IMR-90 (cell line): ENCODE results near the gene TMEM72. TPM values are rescaled to one million over a fixed set of nuclear protein-coding genes. Genes with fewer than 3 reads are reported as not detected.

Experiments used
- ATAC-seq: fragments of 200-7000 bp; cut with Tn5 transposase; 2 replicates; pipeline ENCODE4 v1.9.1; 2020; ENCODE audit warnings: low read depth, mild to moderate bottlenecking, moderate library complexity
- BruUV-seq: library from RNA; stranded (reverse); fragments of 400-500 nt; replicated peaks from 2 replicates; lab custom pipeline; 2021; lab: Mats Ljungman, UMichigan
- CTCF ChIA-PET: fragments of 300-600 bp; formaldehyde crosslinking; extraction: SDS; loops from one replicate; lab custom pipeline; 2021; ENCODE audit warnings: antibody characterized with exemption; lab: Yijun Ruan, JAX
- POLR2A ChIA-PET: fragments of 300-600 bp; sonication (Branson Sonifier 250); formaldehyde crosslinking; loops from one replicate; lab custom pipeline; 2022; ENCODE audit warnings: antibody characterized with exemption; ENCODE audit not compliant: unreplicated experiment; lab: Charles Lee
- DNase-seq: peaks from one replicate; pipeline ENCODE4 v3.0.0; 2013
- H2AFZ ChIP-seq: replicated peaks from 2 replicates; pipeline ENCODE3; 2013; ENCODE audit warnings: low read length, mild to moderate bottlenecking; ENCODE audit not compliant: poor library complexity
- H2AK5ac ChIP-seq: 2 replicates; pipeline ENCODE4 v1.6.1; 2013; ENCODE audit warnings: low read depth, low read length, inconsistent platforms
- H2AK9ac ChIP-seq: replicated peaks from 2 replicates; pipeline ENCODE3; 2013; ENCODE audit warnings: mild to moderate bottlenecking, low read depth, low read length, moderate library complexity; ENCODE audit not compliant: poor library complexity
- H2BK120ac ChIP-seq: 2 replicates; pipeline ENCODE4 v1.6.1; 2013; ENCODE audit warnings: low read depth, low read length, inconsistent platforms
- H2BK15ac ChIP-seq: 3 replicates; pipeline ENCODE4 v1.6.1; 2013; ENCODE audit warnings: low read depth, low read length, inconsistent platforms
- H2BK20ac ChIP-seq: 2 replicates; pipeline ENCODE4 v1.6.1; 2013; ENCODE audit warnings: low read depth, mild to moderate bottlenecking, inconsistent platforms, low read length, moderate library complexity
- H2BK5ac ChIP-seq: 2 replicates; pipeline ENCODE4 v1.6.1; 2013; ENCODE audit warnings: mild to moderate bottlenecking, low read depth, low read length, inconsistent platforms; ENCODE audit not compliant: poor library complexity, severe bottlenecking
- H3K14ac ChIP-seq: replicated peaks from 2 replicates; pipeline ENCODE4 v1.6.1; 2013; ENCODE audit warnings: low read depth, low read length, inconsistent platforms
- H3K18ac ChIP-seq: 2 replicates; pipeline ENCODE4 v1.6.1; 2013; ENCODE audit warnings: low read depth, low read length, control low read depth
- H3K23ac ChIP-seq: 2 replicates; pipeline ENCODE4 v1.6.1; 2013; ENCODE audit warnings: low read depth, low read length, inconsistent platforms
- H3K27ac ChIP-seq: 2 replicates; pipeline ENCODE4 v1.5.1; 2013; ENCODE audit warnings: mild to moderate bottlenecking, control low read depth, low read length; ENCODE audit not compliant: insufficient read depth
- H3K27me3 ChIP-seq: 2 replicates; pipeline ENCODE4 v1.6.1; 2013; ENCODE audit warnings: low read length; ENCODE audit not compliant: control insufficient read depth, insufficient read depth
- H3K36me3 ChIP-seq: 2 replicates; pipeline ENCODE4 v1.6.1; 2013; ENCODE audit warnings: low read length, mixed read lengths; ENCODE audit not compliant: control insufficient read depth, insufficient read depth
- H3K4ac ChIP-seq: 2 replicates; pipeline ENCODE4 v1.6.1; 2013; ENCODE audit warnings: low read depth, low read length, inconsistent platforms
- H3K4me1 ChIP-seq: 2 replicates; pipeline ENCODE4 v1.6.1; 2013; ENCODE audit warnings: low read length, mixed read lengths; ENCODE audit not compliant: control insufficient read depth, insufficient read depth
- H3K4me2 ChIP-seq: 2 replicates; pipeline ENCODE4 v1.6.1; 2013; ENCODE audit warnings: low read depth, mild to moderate bottlenecking, control low read depth, low read length, moderate library complexity
- H3K4me3 ChIP-seq: 2 replicates; pipeline ENCODE4 v1.5.1; 2013; ENCODE audit warnings: low read depth, mild to moderate bottlenecking, control low read depth, low read length, moderate library complexity; ENCODE audit not compliant: insufficient read depth
- H3K56ac ChIP-seq: 2 replicates; pipeline ENCODE4 v1.6.1; 2013; ENCODE audit warnings: low read length, inconsistent platforms; ENCODE audit not compliant: insufficient read depth; ENCODE audit errors: extremely low read depth
- H3K79me1 ChIP-seq, 2 experiments: 2 replicates each; pipeline ENCODE4 v1.6.1; 2013; ENCODE audit warnings: low read length in 2 of 2, inconsistent platforms in 1 of 2, low read depth in 1 of 2
- H3K9ac ChIP-seq: 2 replicates; pipeline ENCODE4 v1.6.1; 2013; ENCODE audit warnings: low read depth, low read length, control low read depth
- H3K9me1 ChIP-seq: 2 replicates; pipeline ENCODE4 v1.6.1; 2013; ENCODE audit warnings: low read length, inconsistent platforms; ENCODE audit not compliant: insufficient read depth
- H3K9me3 ChIP-seq: 2 replicates; pipeline ENCODE4 v1.6.1; 2013; ENCODE audit warnings: low read length; ENCODE audit not compliant: control insufficient read depth, insufficient read depth
- H4K20me1 ChIP-seq: 2 replicates; pipeline ENCODE4 v1.6.1; 2013; ENCODE audit warnings: low read length, inconsistent platforms; ENCODE audit not compliant: insufficient read depth
- H4K5ac ChIP-seq: 2 replicates; pipeline ENCODE4 v1.6.1; 2013; ENCODE audit warnings: mild to moderate bottlenecking, low read depth, low read length, control low read depth
- H4K8ac ChIP-seq, 2 experiments: 2 replicates each; pipeline ENCODE4 v1.6.1; 2013; ENCODE audit warnings: low read depth in 2 of 2, low read length in 2 of 2, control low read depth in 1 of 2, inconsistent platforms in 1 of 2
- H4K91ac ChIP-seq: 2 replicates; pipeline ENCODE4 v1.6.1; 2013; ENCODE audit warnings: low read depth, low read length, inconsistent platforms; ENCODE audit not compliant: insufficient read depth
- BHLHE40 ChIP-seq: fragments of 150-350 bp; IDR thresholded peaks from 2 replicates; pipeline ENCODE4 v1.6.1; 2016; ENCODE audit warnings: mild to moderate bottlenecking, low read depth, low read length
- CEBPB ChIP-seq: IDR thresholded peaks from 2 replicates; pipeline ENCODE4 v1.6.1; 2012; ENCODE audit warnings: low read depth, low read length, improper control_type of control experiment
- ELK1 ChIP-seq: fragments of 150-350 bp; IDR thresholded peaks from 2 replicates; pipeline ENCODE4 v1.6.1; 2016; ENCODE audit warnings: low read depth, mild to moderate bottlenecking, low read length, moderate library complexity, borderline replicate concordance
- MAFK ChIP-seq: IDR thresholded peaks from 2 replicates; pipeline ENCODE4 v1.6.1; 2012; ENCODE audit warnings: low read depth, low read length, improper control_type of control experiment
- MAZ ChIP-seq: IDR thresholded peaks from 2 replicates; pipeline ENCODE4 v1.6.1; 2012; ENCODE audit warnings: low read depth, mild to moderate bottlenecking, low read length, improper control_type of control experiment, moderate library complexity, borderline replicate concordance
- NFE2L2 ChIP-seq: fragments of 150-350 bp; IDR thresholded peaks from 2 replicates; pipeline ENCODE4 v1.6.1; 2016; ENCODE audit warnings: low read depth, mild to moderate bottlenecking, low read length
- WGBS, 2 experiments: methylation state at CpG; one replicate each; pipeline versions ENCODE4 v1.1.5 to v1.1.7; 2013; ENCODE audit warnings: missing lambda C conversion rate in 2 of 2; ENCODE audit not compliant: insufficient read length in 1 of 2; ENCODE audit errors: extremely low coverage in 2 of 2; 5-methylcytosine and 5-hydroxymethylcytosine counted together
- dilution Hi-C: fragments of 300-500 bp; cut with HindIII; formaldehyde crosslinking; loops from one replicate; pipeline ENCODE4 v1.14.3; 2018; ENCODE audit warnings: low sequenced_read_pairs; ENCODE audit not compliant: unreplicated experiment
- in situ Hi-C: fragments of 300-500 bp; cut with MboI; formaldehyde crosslinking; loops from 3 replicates; pipeline ENCODE4 v1.14.3; 2019; ENCODE audit warnings: low sequenced_read_pairs, inconsistent platforms, mixed read lengths
- intact Hi-C: fragments of 100-400 bp; cut with micrococcal nuclease; formaldehyde crosslinking; loops from 2 replicates; pipeline ENCODE4 v1.10.0; 2022
- polyA plus RNA-seq, 3 experiments: library from polyadenylated mRNA; depleted of rRNA; stranded (reverse); fragments of >200 nt; gene quantifications; 2 replicates each; pipeline ENCODE4 v1.2.3, GENCODE V29; 2012; ENCODE audit warnings: low replicate concordance in 1 of 3
- total RNA-seq: library from RNA; depleted of rRNA; stranded (reverse); fragments of >200 nt; gene quantifications from 2 replicates; pipeline ENCODE4 v1.2.3, GENCODE V29; 2012
- TF ChIP-seq, protein P1 (sequence below): fragments of 150-350 bp; IDR thresholded peaks from 2 replicates; pipeline ENCODE4 v1.6.1; 2017; ENCODE audit warnings: mild to moderate bottlenecking, antibody characterized with exemption, low read length, low read depth
- TF ChIP-seq, protein P2 (sequence below): conservative IDR thresholded peaks from 2 replicates; pipeline ENCODE4 v1.5.1; 2012; ENCODE audit warnings: mild to moderate bottlenecking, low read depth, low read length, improper control_type of control experiment

The TMEM72 gene
- total and polyA plus RNA-seq, 2 of the 4 experiments (the other 2 are of a cell fraction): not detected

DNA sequence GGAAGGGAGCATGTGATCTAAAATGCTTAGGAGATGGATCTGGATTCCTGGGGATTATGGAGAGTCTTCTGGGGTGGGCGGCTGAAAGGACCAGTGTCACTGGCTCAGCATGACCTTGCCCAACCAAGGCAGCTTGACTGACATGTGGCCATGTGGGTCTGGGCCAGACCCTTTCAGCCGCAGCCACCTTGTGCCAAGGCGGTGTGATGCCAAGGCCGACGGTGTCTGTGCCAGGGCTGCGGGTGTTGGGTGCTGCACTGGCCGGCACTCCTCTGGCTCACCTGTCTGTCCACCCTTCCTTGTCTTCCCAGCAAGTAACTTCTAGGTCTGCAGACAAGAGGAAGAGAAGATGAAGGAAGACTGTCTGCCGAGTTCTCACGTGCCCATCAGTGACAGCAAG lies 58.7 kb downstream of the TMEM72 start:
- no peak overlapping the region for H2AK9ac ChIP-seq
- no peak overlapping the region for H3K4ac ChIP-seq
- dilution Hi-C loops: no loop called here
- H3K4me1 ChIP-seq: peaks cover 27% of the 10 kb centered on the region
- no peak overlapping the region for H4K5ac ChIP-seq
- H2AK5ac ChIP-seq: no peak overlapping the region
- H2BK120ac ChIP-seq: no peak overlapping the region
- no peak overlapping the region for H3K18ac ChIP-seq
- H3K4me3 ChIP-seq: no peak overlapping the region
- H3K14ac ChIP-seq: no peak overlapping the region
- no peak overlapping the region for H2AFZ ChIP-seq
- ATAC-seq: no peak
- no peak overlapping the region for H4K8ac ChIP-seq
- no peak overlapping the region for H2BK15ac ChIP-seq
- in situ Hi-C loops: no loop called here
- no peak overlapping the region for H4K91ac ChIP-seq
- H3K9me3 ChIP-seq: no peaks in the 10 kb centered on the region
- no peak for DNase-seq
- H3K36me3 ChIP-seq: peaks cover 10% of the 10 kb centered on the region; the same call in 1 of the 2 replicates
- WGBS, 2 experiments: 100% methylated on average over 1 of the region's 9 CpGs; no CpG with 5 or more reads in 1 of the 2 experiments
- H3K4me2 ChIP-seq: no peak overlapping the region
- H3K79me1 ChIP-seq: peaks cover 0 to 21% of the 10 kb centered on the region in 2 experiments; a peak in 1 of 4 replicates
- no TSS peak for BruUV-seq
- H3K27me3 ChIP-seq: no peaks in the 10 kb centered on the region
- no peak overlapping the region for H2BK20ac ChIP-seq
- no peak overlapping the region for H3K9ac ChIP-seq
- H3K56ac ChIP-seq: no peak overlapping the region
- H3K23ac ChIP-seq: no peak overlapping the region
- no peak overlapping the region for H2BK5ac ChIP-seq
- TF ChIP-seq MAFK (no peak), BHLHE40 (no peak), CEBPB (no peak), NFE2L2 (no peak), MAZ (no peak), ELK1 (no peak)
- TF ChIP-seq, protein P1, sequence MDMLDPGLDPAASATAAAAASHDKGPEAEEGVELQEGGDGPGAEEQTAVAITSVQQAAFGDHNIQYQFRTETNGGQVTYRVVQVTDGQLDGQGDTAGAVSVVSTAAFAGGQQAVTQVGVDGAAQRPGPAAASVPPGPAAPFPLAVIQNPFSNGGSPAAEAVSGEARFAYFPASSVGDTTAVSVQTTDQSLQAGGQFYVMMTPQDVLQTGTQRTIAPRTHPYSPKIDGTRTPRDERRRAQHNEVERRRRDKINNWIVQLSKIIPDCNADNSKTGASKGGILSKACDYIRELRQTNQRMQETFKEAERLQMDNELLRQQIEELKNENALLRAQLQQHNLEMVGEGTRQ: no peak
- TF ChIP-seq, protein P2, sequence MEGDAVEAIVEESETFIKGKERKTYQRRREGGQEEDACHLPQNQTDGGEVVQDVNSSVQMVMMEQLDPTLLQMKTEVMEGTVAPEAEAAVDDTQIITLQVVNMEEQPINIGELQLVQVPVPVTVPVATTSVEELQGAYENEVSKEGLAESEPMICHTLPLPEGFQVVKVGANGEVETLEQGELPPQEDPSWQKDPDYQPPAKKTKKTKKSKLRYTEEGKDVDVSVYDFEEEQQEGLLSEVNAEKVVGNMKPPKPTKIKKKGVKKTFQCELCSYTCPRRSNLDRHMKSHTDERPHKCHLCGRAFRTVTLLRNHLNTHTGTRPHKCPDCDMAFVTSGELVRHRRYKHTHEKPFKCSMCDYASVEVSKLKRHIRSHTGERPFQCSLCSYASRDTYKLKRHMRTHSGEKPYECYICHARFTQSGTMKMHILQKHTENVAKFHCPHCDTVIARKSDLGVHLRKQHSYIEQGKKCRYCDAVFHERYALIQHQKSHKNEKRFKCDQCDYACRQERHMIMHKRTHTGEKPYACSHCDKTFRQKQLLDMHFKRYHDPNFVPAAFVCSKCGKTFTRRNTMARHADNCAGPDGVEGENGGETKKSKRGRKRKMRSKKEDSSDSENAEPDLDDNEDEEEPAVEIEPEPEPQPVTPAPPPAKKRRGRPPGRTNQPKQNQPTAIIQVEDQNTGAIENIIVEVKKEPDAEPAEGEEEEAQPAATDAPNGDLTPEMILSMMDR: no peak
- peaks cover 6% of the 10 kb centered on the region for H3K9me1 ChIP-seq
- no peaks in the 10 kb centered on the region for H4K20me1 ChIP-seq
- ChIA-PET POLR2A (no interaction called here), CTCF (no interaction called here)
- H3K27ac ChIP-seq: no peak overlapping the region
- intact Hi-C loops: no loop called here
